ENCODE measurements around the gene PPM1H.

DNA sequence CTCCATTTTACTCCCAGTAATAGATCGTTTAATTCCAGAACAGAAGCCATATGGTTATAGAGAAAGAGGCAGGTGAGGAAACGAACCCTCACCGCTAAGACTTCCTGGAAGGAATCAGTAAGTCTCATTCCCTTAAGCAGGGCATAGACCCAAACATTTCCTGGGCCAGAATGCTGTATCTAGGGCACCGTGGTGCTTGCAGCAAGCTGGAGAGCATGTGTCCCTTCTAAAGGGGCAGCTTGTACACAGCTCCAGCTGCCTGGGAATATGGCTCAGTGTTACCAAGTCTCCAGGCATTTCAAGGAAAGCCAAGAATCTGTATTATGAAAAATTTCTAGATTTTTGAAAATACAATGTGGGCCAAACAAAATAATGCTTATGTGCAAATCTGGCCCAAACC is 73.4 kb downstream of the PPM1H start:
- TF ChIP-seq CTCF (IDR thresholded peaks at IDR 0.05) (no peak), POLR2A (IDR thresholded peaks at IDR 0.05) (no peak)

Measured in lower leg skin (tissue), 3 donors.